Mucosa of rectum (tissue), 2 donors: ENCODE measurements around the gene EPB41L4A.
"Not testable (repeated sequence)": the region's sequence is repeated elsewhere in the genome, so short reads cannot be mapped to it uniquely, and the experiment has no call there.

Experiments
- H3K27ac ChIP-seq, 2 donors: one replicate each; pipeline ENCODE4 v1.7.0; 2013; ENCODE audit warnings: inconsistent platforms in 2 of 2, low read depth in 2 of 2, low read length in 2 of 2
- H3K27me3 ChIP-seq, 2 donors: one replicate each; pipeline ENCODE4 v1.7.0; 2013; ENCODE audit warnings: low read length in 2 of 2; ENCODE audit not compliant: control insufficient read depth in 2 of 2, insufficient read depth in 2 of 2
- H3K36me3 ChIP-seq, 2 donors: one replicate each; pipeline ENCODE4 v1.7.0; 2013; ENCODE audit warnings: low read length in 2 of 2; ENCODE audit not compliant: control insufficient read depth in 2 of 2, insufficient read depth in 2 of 2
- H3K4me1 ChIP-seq, 2 donors: one replicate each; pipeline ENCODE4 v1.7.0; 2013; ENCODE audit warnings: low read length in 2 of 2, mild to moderate bottlenecking in 1 of 2; ENCODE audit not compliant: control insufficient read depth in 2 of 2, insufficient read depth in 2 of 2
- H3K4me3 ChIP-seq, 2 donors: one replicate each; pipeline ENCODE4 v1.7.0; 2013; ENCODE audit warnings: low read length in 2 of 2
- H3K9ac ChIP-seq, 2 donors: one replicate each; pipeline ENCODE4 v1.7.0; 2013; ENCODE audit warnings: low read length in 2 of 2, low read depth in 1 of 2, mild to moderate bottlenecking in 1 of 2
- H3K9me3 ChIP-seq, 2 donors: one replicate each; pipeline ENCODE4 v1.7.0; 2013; ENCODE audit warnings: low read length in 2 of 2; ENCODE audit not compliant: control insufficient read depth in 2 of 2
- donor health status: healthy.
- donor health status: Normal muscosa, but diverticular disease.

Gene EPB41L4A

GRCh38 chr5:112419164-112419985, at the start of gene EPB41L4A:
EPB41L4A (minus strand) TSS chr5:112419277; CDS start chr5:112419039, 238 bp downstream.
- peak within 1 kb of the TSS; percentile 81 to 97 for H3K4me3 ChIP-seq
- peaks cover 4 to 7% of the 10 kb centered on the region in 2 donors for H3K4me1 ChIP-seq
- no peaks in the 10 kb centered on the region for H3K9me3 ChIP-seq
- peak within 1 kb of the TSS; percentile 54 to 82 for H3K9ac ChIP-seq
- peak within 1 kb of the TSS; percentile 62 to 79 for H3K27ac ChIP-seq
- no peaks in the 10 kb centered on the region for H3K36me3 ChIP-seq
- H3K27me3 ChIP-seq, result peaks cover 0 to 2% of the 10 kb centered on the region in 2 donors

GRCh38 chr5:112467485-112467884, 48.4 kb upstream of the EPB41L4A start:
- Histone ChIP-seq H3K9me3 (no peaks in the 10 kb centered on the region), H3K4me1 (no peaks in the 10 kb centered on the region), H3K36me3 (no peaks in the 10 kb centered on the region), H3K4me3 (no peak overlapping the region), H3K27ac (no peak overlapping the region), H3K27me3 (no peaks in the 10 kb centered on the region), H3K9ac (no peak overlapping the region)

GRCh38 chr5:112466261-112466660, 47.2 kb upstream of the EPB41L4A start:
- H3K4me1 ChIP-seq, H3K27ac ChIP-seq, H3K9ac ChIP-seq, H3K4me3 ChIP-seq, H3K9me3 ChIP-seq, H3K27me3 ChIP-seq, H3K36me3 ChIP-seq: not testable (repeated sequence)

- H3K36me3 ChIP-seq, H3K4me1 ChIP-seq, H3K27ac ChIP-seq, H3K9me3 ChIP-seq, H3K9ac ChIP-seq, H3K4me3 ChIP-seq, H3K27me3 ChIP-seq: not testable (repeated sequence)
Observed at GRCh38 chr5:112447187-112447760, 28.2 kb upstream of the EPB41L4A start.

GRCh38 chr5:112445626-112446350, 26.7 kb upstream of the EPB41L4A start:
- H3K4me1 ChIP-seq, result no peaks in the 10 kb centered on the region
- no peaks in the 10 kb centered on the region for H3K36me3 ChIP-seq
- H3K27ac ChIP-seq, result no peak overlapping the region
- H3K4me3 ChIP-seq, result no peak overlapping the region
- no peaks in the 10 kb centered on the region for H3K27me3 ChIP-seq
- no peak overlapping the region for H3K9ac ChIP-seq
- H3K9me3 ChIP-seq, result no peaks in the 10 kb centered on the region

GRCh38 chr5:112443932-112444331, 24.9 kb upstream of the EPB41L4A start:
- H3K36me3 ChIP-seq, H3K9me3 ChIP-seq, H3K27ac ChIP-seq, H3K9ac ChIP-seq, H3K4me3 ChIP-seq, H3K27me3 ChIP-seq, H3K4me1 ChIP-seq: not testable (repeated sequence)

- H3K27ac ChIP-seq, result no peak overlapping the region
Observed at GRCh38 chr5:112440031-112440430, 21.0 kb upstream of the EPB41L4A start.

GRCh38 chr5:112436144-112436543, 17.1 kb upstream of the EPB41L4A start:
- Histone ChIP-seq H3K27me3 (no peaks in the 10 kb centered on the region), H3K36me3 (no peaks in the 10 kb centered on the region), H3K9me3 (no peaks in the 10 kb centered on the region), H3K27ac (no peak overlapping the region), H3K4me1 (no peaks in the 10 kb centered on the region), H3K9ac (no peak overlapping the region), H3K4me3 (no peak overlapping the region)

More at GRCh38 chr5:112440031-112440430, 21.0 kb upstream of the EPB41L4A start:
- H3K9ac ChIP-seq, result no peak overlapping the region
- no peaks in the 10 kb centered on the region for H3K9me3 ChIP-seq
- no peak overlapping the region for H3K4me3 ChIP-seq
- no peaks in the 10 kb centered on the region for H3K27me3 ChIP-seq
- H3K36me3 ChIP-seq, result no peaks in the 10 kb centered on the region
- no peaks in the 10 kb centered on the region for H3K4me1 ChIP-seq

GRCh38 chr5:112434641-112435040, 15.6 kb upstream of the EPB41L4A start:
- Histone ChIP-seq H3K4me1 (no peaks in the 10 kb centered on the region), H3K4me3 (no peak overlapping the region), H3K27ac (no peak overlapping the region), H3K36me3 (no peaks in the 10 kb centered on the region), H3K9me3 (no peaks in the 10 kb centered on the region), H3K9ac (no peak overlapping the region), H3K27me3 (no peaks in the 10 kb centered on the region)

- not testable (repeated sequence) for H3K27me3 ChIP-seq, H3K4me1 ChIP-seq, H3K9ac ChIP-seq, H3K9me3 ChIP-seq, H3K36me3 ChIP-seq, H3K27ac ChIP-seq, H3K4me3 ChIP-seq
Observed at GRCh38 chr5:112426202-112426601, 7.1 kb upstream of the EPB41L4A start.
